HG03045 (cell line): Measurements from ENCODE around the gene GLS.
A peak's percentile ranks its signal among the peaks of the same experiment; 100 is the strongest.

Source experiments
- ATAC-seq: cut with Tn5 transposase; IDR thresholded peaks from one replicate; pipeline ENCODE4 v1.9.1; 2021; ENCODE audit warnings: mild to moderate bottlenecking, moderate library complexity; ENCODE audit not compliant: unreplicated experiment

The GLS gene

GRCh38 chr2:191009541-191010374 lies 129.1 kb downstream of the GLS start:
- ATAC-seq: no peak

GRCh38 chr2:191010887-191011885 lies 130.6 kb downstream of the GLS start:
- no peak for ATAC-seq

- ATAC-seq: no peak
Observed at GRCh38 chr2:191012346-191012745, 131.7 kb downstream of the GLS start.

- ATAC-seq: no peak
Observed at GRCh38 chr2:191012845-191013681, 132.4 kb downstream of the GLS start.

GRCh38 chr2:191013682-191013931 lies 133.0 kb downstream of the GLS start:
- no peak for ATAC-seq

DNA sequence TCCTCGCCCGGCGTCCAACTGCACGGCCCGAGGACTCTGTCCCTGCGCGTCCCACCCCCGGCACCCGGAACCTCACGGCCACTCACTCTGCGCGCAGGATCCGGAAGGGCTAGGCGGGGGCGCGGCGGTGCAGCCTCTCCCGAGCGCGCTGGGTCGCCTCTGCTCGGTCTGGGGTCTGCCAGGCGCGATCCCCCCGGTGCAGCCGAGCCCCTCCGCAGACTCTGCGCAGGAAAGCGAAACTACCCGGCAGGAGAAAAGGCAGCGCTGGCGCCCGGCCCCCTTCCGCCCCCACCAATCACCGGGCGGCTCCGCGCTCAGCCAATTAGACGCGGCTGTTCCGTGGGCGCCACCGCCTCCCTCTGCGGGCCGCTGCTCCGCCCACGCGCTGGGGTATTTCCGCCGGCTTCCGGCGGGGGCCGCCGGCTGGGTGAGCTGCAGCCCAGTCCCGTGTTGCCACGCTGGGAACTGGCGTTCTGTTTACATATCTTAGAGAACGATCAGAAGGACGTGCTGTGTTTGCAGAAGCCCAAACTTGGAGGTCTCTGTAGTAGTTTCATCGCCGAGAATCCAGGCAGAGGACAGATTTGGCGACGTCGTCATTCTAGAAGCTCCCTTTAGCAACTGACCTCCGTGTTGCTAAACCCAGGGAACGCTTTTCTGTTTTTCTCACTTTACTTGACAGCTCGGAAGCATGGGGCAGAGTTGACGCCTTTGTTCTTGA lies 133.5 kb downstream of the GLS start, which contains the start of gene STAT1:
TSS of gene STAT1 (minus strand) at position 240 of the 721 bp plus-strand sequence. CDS start 4,168 bp downstream, outside the sequence.
- peak; percentile 84 for ATAC-seq

DNA sequence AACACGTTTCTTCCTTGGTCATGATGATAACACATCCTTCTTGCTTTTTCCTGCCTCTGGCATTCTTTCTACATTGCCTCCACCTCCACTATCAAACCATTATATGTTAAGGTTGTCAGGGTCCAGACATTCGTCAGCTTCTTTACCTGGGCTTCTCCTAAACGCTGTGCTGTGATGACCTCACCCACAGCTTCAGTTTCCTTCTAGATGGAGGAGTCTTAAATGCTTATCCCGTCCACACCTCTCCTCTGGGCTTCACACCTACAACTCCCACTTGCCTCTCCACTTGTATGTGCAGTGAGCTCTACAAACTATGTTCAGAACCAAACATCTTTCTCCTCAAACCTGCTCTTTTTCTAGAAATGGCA lies 134.0 kb downstream of the GLS start:
- ATAC-seq: peak; percentile 6
